Fibroblast of pulmonary artery (primary cell): ENCODE measurements around the gene PITPNM3.

ENCODE experiments used
- DNase-seq: peaks from one replicate; pipeline ENCODE4 v3.0.0-alpha.2; 2010; ENCODE audit warnings: low read depth
- H3K4me3 ChIP-seq: replicated peaks from 2 replicates; pipeline ENCODE4 v1.5.1; 2011; ENCODE audit warnings: low read depth, mild to moderate bottlenecking, control low read depth, low read length, moderate library complexity
- TF ChIP-seq, protein P1 (sequence below): IDR thresholded peaks from 2 replicates; pipeline ENCODE4 v1.5.1; 2011; ENCODE audit warnings: mild to moderate bottlenecking, control low read depth, low read length, inconsistent platforms; ENCODE audit errors: missing control alignments

The PITPNM3 gene

DNA sequence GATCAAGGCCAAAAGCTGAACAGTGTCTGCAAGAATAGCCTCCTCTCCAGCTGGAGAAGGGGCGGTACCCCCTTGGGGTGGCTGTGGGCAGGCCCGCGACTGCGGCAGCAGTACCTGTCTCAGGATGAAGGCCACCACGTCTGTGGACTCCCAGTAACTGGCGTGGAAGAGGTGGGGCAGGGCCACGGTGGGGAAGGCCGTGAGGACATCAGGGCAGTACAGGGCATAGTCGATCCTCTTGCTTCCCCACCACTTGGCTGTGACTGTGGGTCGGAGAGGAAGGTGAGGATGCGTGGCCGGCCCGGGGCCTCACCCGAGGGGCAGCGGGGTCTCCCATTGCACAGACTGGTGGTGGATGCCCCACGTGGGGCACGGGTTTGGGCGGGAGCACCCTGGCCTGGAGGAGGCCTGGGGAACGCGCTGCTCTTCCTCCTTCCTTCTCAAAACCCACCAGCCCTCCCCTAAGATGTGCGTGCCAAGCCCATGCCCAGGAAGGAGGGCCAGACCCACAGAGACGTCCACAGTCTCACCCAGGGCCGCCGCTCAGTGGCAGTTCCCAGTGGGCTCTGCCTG is 86.1 kb downstream of the PITPNM3 start:
- TF ChIP-seq, protein P1, sequence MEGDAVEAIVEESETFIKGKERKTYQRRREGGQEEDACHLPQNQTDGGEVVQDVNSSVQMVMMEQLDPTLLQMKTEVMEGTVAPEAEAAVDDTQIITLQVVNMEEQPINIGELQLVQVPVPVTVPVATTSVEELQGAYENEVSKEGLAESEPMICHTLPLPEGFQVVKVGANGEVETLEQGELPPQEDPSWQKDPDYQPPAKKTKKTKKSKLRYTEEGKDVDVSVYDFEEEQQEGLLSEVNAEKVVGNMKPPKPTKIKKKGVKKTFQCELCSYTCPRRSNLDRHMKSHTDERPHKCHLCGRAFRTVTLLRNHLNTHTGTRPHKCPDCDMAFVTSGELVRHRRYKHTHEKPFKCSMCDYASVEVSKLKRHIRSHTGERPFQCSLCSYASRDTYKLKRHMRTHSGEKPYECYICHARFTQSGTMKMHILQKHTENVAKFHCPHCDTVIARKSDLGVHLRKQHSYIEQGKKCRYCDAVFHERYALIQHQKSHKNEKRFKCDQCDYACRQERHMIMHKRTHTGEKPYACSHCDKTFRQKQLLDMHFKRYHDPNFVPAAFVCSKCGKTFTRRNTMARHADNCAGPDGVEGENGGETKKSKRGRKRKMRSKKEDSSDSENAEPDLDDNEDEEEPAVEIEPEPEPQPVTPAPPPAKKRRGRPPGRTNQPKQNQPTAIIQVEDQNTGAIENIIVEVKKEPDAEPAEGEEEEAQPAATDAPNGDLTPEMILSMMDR = no peak
- DNase-seq = no peak
- H3K4me3 ChIP-seq = no peak overlapping the region

- DNase-seq = no peak
- TF ChIP-seq, protein P1 = no peak
- no peak overlapping the region for H3K4me3 ChIP-seq
Observed at GRCh38 chr17:6468051-6468790, 88.1 kb downstream of the PITPNM3 start.

- no peak overlapping the region for H3K4me3 ChIP-seq
- no peak for DNase-seq
- TF ChIP-seq, protein P1 = no peak
Observed at GRCh38 chr17:6467567-6467966, 88.8 kb downstream of the PITPNM3 start.

DNA sequence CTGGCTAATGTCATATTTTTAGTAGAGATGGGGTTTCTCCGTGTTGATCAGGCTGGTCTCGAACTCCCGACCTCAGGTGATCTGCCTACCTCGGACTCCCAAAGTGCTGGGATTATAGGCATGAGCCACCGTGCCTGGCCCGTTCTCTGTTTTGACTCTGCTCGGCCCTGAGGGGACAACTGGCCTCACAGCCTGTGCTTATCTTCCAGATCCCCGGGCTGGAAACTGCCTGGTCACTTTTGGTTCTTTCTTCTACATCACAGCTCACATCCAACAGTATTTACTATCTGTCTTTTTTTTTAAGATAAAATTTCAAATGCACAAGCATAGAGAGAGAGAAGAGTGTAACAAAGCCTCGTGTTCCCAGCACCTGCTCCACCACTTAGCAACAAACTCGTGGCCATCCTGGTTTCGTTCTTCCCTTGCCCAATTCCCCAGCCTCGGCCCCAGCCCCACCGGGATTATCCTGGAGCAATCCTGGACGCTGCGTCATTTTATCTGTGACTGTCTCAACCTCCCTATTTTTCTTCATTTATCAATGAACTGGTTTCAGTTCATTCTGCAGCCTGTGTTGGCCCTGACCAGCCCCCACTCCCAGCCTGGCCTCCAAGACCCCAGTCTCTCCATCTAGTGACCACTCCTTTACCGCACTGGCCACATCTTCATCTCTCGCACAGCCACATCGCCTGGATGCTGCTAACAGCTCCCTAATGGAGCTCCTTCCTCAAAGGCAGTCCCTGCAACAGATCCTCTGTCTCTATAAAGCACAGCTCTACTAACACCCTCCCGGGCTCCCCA is 91.0 kb downstream of the PITPNM3 start:
- no peak for DNase-seq
- H3K4me3 ChIP-seq = no peak overlapping the region
- TF ChIP-seq, protein P1 = no peak

DNA sequence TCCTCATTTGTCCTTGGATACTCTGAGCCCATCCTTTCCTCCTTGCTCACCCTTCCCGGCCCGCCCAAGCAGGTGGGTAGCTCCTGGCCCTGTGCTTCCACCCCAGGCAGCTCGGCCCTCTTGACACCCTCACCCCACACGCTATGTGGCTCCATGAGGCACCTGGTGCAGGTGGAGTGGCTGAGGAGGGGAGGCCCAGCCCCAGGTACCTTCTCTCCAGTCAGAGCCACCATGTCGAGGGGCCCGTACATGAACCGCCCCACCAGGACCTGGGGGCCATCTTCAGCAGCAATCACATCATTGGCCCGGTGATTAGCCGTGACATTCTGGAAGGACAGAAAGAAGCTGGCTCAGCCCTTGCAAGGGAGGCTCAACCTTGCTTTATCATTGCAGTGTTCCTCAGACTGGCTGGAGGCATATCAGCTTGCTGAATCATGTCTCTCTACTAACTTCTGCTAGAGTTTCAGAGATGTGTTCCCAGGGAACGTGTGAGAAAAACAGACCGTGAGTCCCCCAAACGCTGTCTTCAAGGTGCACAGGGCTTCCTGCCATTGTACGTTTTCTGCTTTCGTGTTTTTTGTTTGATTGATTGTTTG is 91.8 kb downstream of the PITPNM3 start:
- TF ChIP-seq, protein P1 = no peak
- no peak overlapping the region for H3K4me3 ChIP-seq
- no peak for DNase-seq

GRCh38 chr17:6463616-6464445 is 92.5 kb downstream of the PITPNM3 start:
- no peak for DNase-seq
- no peak overlapping the region for H3K4me3 ChIP-seq
- TF ChIP-seq, protein P1 = no peak
